Esophagus squamous epithelium (tissue), 5 donors: Measurements from ENCODE around the gene C11orf65. TPM values are rescaled to one million over a fixed set of nuclear protein-coding genes. Genes with fewer than 3 reads are reported as not detected.

Experiments used
- DNase-seq: peaks from one replicate; lab custom pipeline; 2025; lab: John Stamatoyannopoulos, UW
- H3K27ac ChIP-seq, 4 donors: fragments of 200-600 bp; sonication (generic); one replicate each; pipeline ENCODE4 v1.5.1; 2016 to 2019; ENCODE audit warnings: mild to moderate bottlenecking in 1 of 4
- H3K27me3 ChIP-seq, 4 donors: fragments of 200-600 bp; sonication (generic); 1 replicate in 3 of 4; 2 replicates in 1 of 4; pipeline versions ENCODE4 v1.5.1 to v1.6.0; 2017 to 2021; ENCODE audit warnings: antibody characterized with exemption in 1 of 4
- H3K36me3 ChIP-seq, 3 donors: fragments of 200-600 bp; sonication (generic); one replicate each; pipeline ENCODE4 v1.5.1; 2016 to 2019
- H3K4me1 ChIP-seq, 3 donors: fragments of 200-600 bp; sonication (generic); one replicate each; pipeline ENCODE4 v1.5.1; 2017 to 2019
- H3K4me3 ChIP-seq, 4 donors: fragments of 200-600 bp; sonication (generic); 1 replicate in 3 of 4; 2 replicates in 1 of 4; pipeline ENCODE4 v1.5.1; 2016 to 2019; ENCODE audit warnings: mild to moderate bottlenecking in 2 of 4, moderate library complexity in 1 of 4
- H3K9me3 ChIP-seq, 3 donors: fragments of 200-600 bp; sonication (generic); one replicate each; pipeline ENCODE4 v1.5.1; 2016 to 2019
- CTCF ChIP-seq, 6 experiments: fragments of 450-650 bp in 4 of 6; fragments of 200-600 bp in 2 of 6; sonication (generic) in 2 of 6; IDR thresholded peaks; one replicate each; pipeline ENCODE4 v1.5.1; 2016 to 2019; ENCODE audit warnings: antibody characterized with exemption in 6 of 6, mild to moderate bottlenecking in 4 of 6, moderate library complexity in 4 of 6
- POLR2A ChIP-seq, 4 donors: fragments of 450-650 bp; IDR thresholded peaks; one replicate each; pipeline ENCODE4 v1.6.1; 2017; ENCODE audit warnings: antibody characterized with exemption in 4 of 4, mild to moderate bottlenecking in 4 of 4, moderate library complexity in 3 of 4
- WGBS, 2 donors: methylation state at CpG; one replicate each; pipeline ENCODE4 v1.1.5; 2018; 5-methylcytosine and 5-hydroxymethylcytosine counted together
- intact Hi-C: fragments of 100-400 bp; cut with DNase I; formaldehyde crosslinking; loops from one replicate; pipeline ENCODE4 v1.15.0; 2022
- total RNA-seq, 4 donors: library from RNA; depleted of rRNA; stranded (reverse); fragments of >200 nt; gene quantifications; one replicate each; pipeline ENCODE4 v1.1.0, GENCODE V29; 2016
- donor health status: DM: yes; HTN: yes; CAD: no.

Gene C11orf65
- total RNA-seq, 4 donors from 2014 or later: 0.09 to 2.7 (median 0.95) TPM; not detected in 1

- TF ChIP-seq CTCF (IDR thresholded peaks at IDR 0.05) (no peak), POLR2A (IDR thresholded peaks at IDR 0.05) (no peak)
- no peak for DNase-seq
- Histone ChIP-seq H3K27ac (peak overlapping the region in 3 of 4 donors; percentile 27 to 40 (median 33)), H3K27me3 (no peaks in the 10 kb centered on the region), H3K4me3 (no peak overlapping the region), H3K4me1 (peaks cover 0 to 9% (median 0%) of the 10 kb centered on the region in 3 donors), H3K36me3 (peaks cover 0 to 39% (median 0%) of the 10 kb centered on the region in 3 donors), H3K9me3 (no peaks in the 10 kb centered on the region)
- intact Hi-C loops: no loop called here
- 71 to 74% methylated on average over 3 of the region's 3 CpGs for WGBS, 2 donors
Measured at GRCh38 chr11:108508653-108509593, 41.6 kb upstream of the C11orf65 start.

- Histone ChIP-seq H3K9me3 (no peaks in the 10 kb centered on the region), H3K36me3 (no peaks in the 10 kb centered on the region), H3K27me3 (no peaks in the 10 kb centered on the region), H3K4me1 (peaks cover 26 to 54% (median 26%) of the 10 kb centered on the region in 3 donors), H3K27ac (peak overlapping the region in 3 of 4 donors; percentile 51 to 99 (median 95)), H3K4me3 (no peak overlapping the region)
- no peak for TF ChIP-seq POLR2A (IDR thresholded peaks at IDR 0.05)
- no peak for TF ChIP-seq CTCF (IDR thresholded peaks at IDR 0.05)
- DNase-seq: no peak
- intact Hi-C loops: no loop called here
- WGBS, 2 donors: 40 to 53% methylated on average over 5 of the region's 5 CpGs
Measured at GRCh38 chr11:108501396-108501795, 34.1 kb upstream of the C11orf65 start.

DNA sequence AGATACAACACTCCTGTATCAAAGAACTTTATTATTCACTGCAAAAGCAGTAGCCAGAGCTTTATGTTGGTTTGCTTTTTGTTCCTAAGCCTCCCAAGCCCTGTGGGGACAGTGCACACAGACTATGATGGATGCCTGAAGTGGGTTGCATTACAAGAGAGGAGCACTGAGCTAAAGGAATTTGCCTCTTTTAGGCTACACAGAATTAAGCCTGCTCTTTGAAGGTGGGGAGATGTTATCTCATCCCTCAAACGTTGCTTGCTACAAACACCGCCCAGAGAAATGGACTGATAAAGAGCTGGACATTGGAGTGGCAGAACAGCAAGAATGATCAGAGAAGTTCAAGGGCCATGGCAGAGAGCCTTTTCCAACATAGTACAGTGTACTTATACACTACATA lies 33.4 kb upstream of the C11orf65 start:
- no peak for DNase-seq
- Histone ChIP-seq H3K36me3 (no peaks in the 10 kb centered on the region), H3K4me3 (no peak overlapping the region), H3K27ac (peak overlapping the region in 3 of 4 donors; percentile 51 to 99 (median 95)), H3K9me3 (no peaks in the 10 kb centered on the region), H3K4me1 (peaks cover 30 to 61% (median 32%) of the 10 kb centered on the region in 3 donors), H3K27me3 (no peaks in the 10 kb centered on the region)
- TF ChIP-seq CTCF (IDR thresholded peaks at IDR 0.05) (no peak), POLR2A (IDR thresholded peaks at IDR 0.05) (no peak)
- WGBS, 2 donors: 50% methylated on average over 2 of the region's 2 CpGs
- intact Hi-C loops: no loop called here

- Histone ChIP-seq H3K27me3 (no peaks in the 10 kb centered on the region), H3K4me1 (peaks cover 32 to 67% (median 35%) of the 10 kb centered on the region in 3 donors), H3K9me3 (no peaks in the 10 kb centered on the region), H3K36me3 (no peaks in the 10 kb centered on the region), H3K4me3 (no peak overlapping the region), H3K27ac (peak overlapping the region; percentile 95 to 99 (median 98))
- 52 to 56% methylated on average over 4 of the region's 4 CpGs for WGBS, 2 donors
- TF ChIP-seq POLR2A (IDR thresholded peaks at IDR 0.05) (no peak), CTCF (IDR thresholded peaks at IDR 0.05) (no peak)
- intact Hi-C loops: no loop called here
- no peak for DNase-seq
Measured at GRCh38 chr11:108500169-108500568, 32.8 kb upstream of the C11orf65 start.

DNA sequence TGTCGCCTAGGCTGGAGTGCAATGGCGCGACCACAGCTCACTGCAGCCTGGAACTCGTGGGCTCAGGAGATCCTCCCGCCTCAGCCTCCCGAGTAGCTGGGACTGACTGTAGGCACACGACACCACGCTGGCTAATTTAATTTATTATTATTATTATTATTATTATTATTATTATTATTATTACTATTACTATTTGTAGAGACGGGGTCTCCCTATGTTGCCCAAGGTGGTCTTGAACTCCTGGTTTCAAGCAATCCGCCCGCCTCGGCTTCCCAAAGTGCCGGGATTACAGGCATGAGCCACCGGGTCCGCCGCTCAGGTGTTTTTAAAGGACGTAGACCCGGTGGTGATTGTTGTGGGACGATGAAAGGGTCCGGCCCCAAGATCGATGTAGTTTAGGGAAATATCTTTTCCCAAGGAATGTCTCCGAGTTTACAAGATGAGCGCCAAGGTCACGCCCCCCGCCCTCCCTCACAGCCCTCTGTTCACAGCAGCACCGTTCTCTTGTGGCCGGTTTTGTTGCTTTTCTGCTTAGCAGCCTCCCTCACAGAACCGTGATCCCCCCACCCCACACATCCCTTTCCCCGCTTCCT lies 31.6 kb upstream of the C11orf65 start:
- 66 to 81% methylated on average over 22 to 28 of the region's 29 CpGs for WGBS, 2 donors
- Histone ChIP-seq H3K27ac (peak overlapping the region; percentile 95 to 99 (median 98)), H3K4me1 (peaks cover 36 to 79% (median 38%) of the 10 kb centered on the region in 3 donors), H3K4me3 (peak overlapping the region; percentile 67 to 82 (median 74)), H3K36me3 (no peaks in the 10 kb centered on the region), H3K9me3 (no peaks in the 10 kb centered on the region), H3K27me3 (no peaks in the 10 kb centered on the region)
- DNase-seq: no peak
- TF ChIP-seq POLR2A (IDR thresholded peaks at IDR 0.05) (no peak), CTCF (IDR thresholded peaks at IDR 0.05) (no peak)
- intact Hi-C loops: no loop called here
